ENCODE data around the gene DOC2B. TPM values are rescaled to one million over a fixed set of nuclear protein-coding genes. Genes with fewer than 3 reads are reported as not detected.
"Not testable (repeated sequence)": the region's sequence is repeated elsewhere in the genome, so short reads cannot be mapped to it uniquely, and the experiment has no call there.

The DOC2B gene
- total RNA-seq, 4 donors from 2014 or later: 10.4 to 18.0 (median 14.6) TPM

- Histone ChIP-seq H3K4me3 (no peak overlapping the region), H3K4me1 (no peaks in the 10 kb centered on the region), H3K27me3 (peaks cover 0 to 34% (median 0%) of the 10 kb centered on the region in 4 donors), H3K27ac (replicated peaks in 1 of 4) (no peak overlapping the region), H3K36me3 (peaks cover 0 to 9% (median 0%) of the 10 kb centered on the region in 4 donors), H3K9me3 (no peaks in the 10 kb centered on the region)
- WGBS: 83% methylated on average over 5 of the region's 8 CpGs
- intact Hi-C loops (cut with DNase I): no loop called here
- TF ChIP-seq POLR2AphosphoS5 (IDR thresholded peaks at IDR 0.05) (no peak), POLR2A (IDR thresholded peaks at IDR 0.05; ENCODE audit: low read depth) (no peak), CTCF (IDR thresholded peaks at IDR 0.05) (no peak)
- no peak for DNase-seq (ENCODE audit: extremely low spot score)
Observed at GRCh38 chr17:208429-208828, 27.0 kb upstream of the DOC2B start.

GRCh38 chr17:207775-208174 lies 26.3 kb upstream of the DOC2B start:
- intact Hi-C loops (cut with DNase I): no loop called here
- WGBS: 89% methylated on average over 8 of the region's 8 CpGs
- TF ChIP-seq EP300 (IDR thresholded peaks at IDR 0.05): no peak
- TF ChIP-seq POLR2A (IDR thresholded peaks at IDR 0.05; ENCODE audit: low read depth): no peak
- no peak for TF ChIP-seq CTCF (IDR thresholded peaks at IDR 0.05)
- Histone ChIP-seq H3K9me3 (no peaks in the 10 kb centered on the region), H3K27me3 (peaks cover 0 to 34% (median 0%) of the 10 kb centered on the region in 4 donors), H3K4me3 (no peak overlapping the region), H3K36me3 (peaks cover 0 to 9% (median 0%) of the 10 kb centered on the region in 4 donors), H3K4me1 (no peaks in the 10 kb centered on the region), H3K27ac (replicated peaks in 1 of 4) (no peak overlapping the region)
- DNase-seq (ENCODE audit: extremely low spot score): no peak

- Histone ChIP-seq H3K36me3 (peaks cover 0 to 6% (median 0%) of the 10 kb centered on the region in 4 donors), H3K4me1 (no peaks in the 10 kb centered on the region), H3K4me3 (no peak overlapping the region), H3K27ac (replicated peaks in 1 of 4) (no peak overlapping the region), H3K9me3 (no peaks in the 10 kb centered on the region), H3K27me3 (peaks cover 0 to 41% (median 0%) of the 10 kb centered on the region in 4 donors)
- no peak for DNase-seq (ENCODE audit: extremely low spot score)
- 95% methylated on average over 24 of the region's 37 CpGs for WGBS
- TF ChIP-seq POLR2A (IDR thresholded peaks at IDR 0.05; ENCODE audit: low read depth) (no peak), EP300 (IDR thresholded peaks at IDR 0.05) (no peak), POLR2AphosphoS5 (IDR thresholded peaks at IDR 0.05) (no peak), CTCF (IDR thresholded peaks at IDR 0.05) (no peak)
- intact Hi-C loops (cut with DNase I): no loop called here
Observed at GRCh38 chr17:206941-207560, 25.6 kb upstream of the DOC2B start.

GRCh38 chr17:206484-206883 lies 25.0 kb upstream of the DOC2B start:
- H3K9me3 ChIP-seq; H3K27ac ChIP-seq (replicated peaks in 1 of 4); H3K36me3 ChIP-seq; H3K4me3 ChIP-seq; H3K4me1 ChIP-seq; intact Hi-C loops (cut with DNase I); DNase-seq (ENCODE audit: extremely low spot score): not testable (repeated sequence)
- WGBS: 91% methylated on average over 27 of the region's 27 CpGs
- peaks cover 0 to 44% (median 0%) of the 10 kb centered on the region in 4 donors for H3K27me3 ChIP-seq

GRCh38 chr17:205817-206216 lies 24.4 kb upstream of the DOC2B start:
- no peak for DNase-seq (ENCODE audit: extremely low spot score)
- no peaks in the 10 kb centered on the region for H3K9me3 ChIP-seq
- intact Hi-C loops (cut with DNase I): no loop called here
- H3K4me3 ChIP-seq: no peak overlapping the region
- peaks cover 0 to 1% (median under 1%) of the 10 kb centered on the region in 4 donors for H3K4me1 ChIP-seq
- WGBS: 100% methylated on average over 1 of the region's 6 CpGs
- no peak overlapping the region for H3K27ac ChIP-seq (replicated peaks in 1 of 4)
- TF ChIP-seq POLR2AphosphoS5 (IDR thresholded peaks at IDR 0.05): no peak
- no peak for TF ChIP-seq POLR2A (IDR thresholded peaks at IDR 0.05; ENCODE audit: low read depth)
- TF ChIP-seq EP300 (IDR thresholded peaks at IDR 0.05): no peak
- TF ChIP-seq CTCF (IDR thresholded peaks at IDR 0.05): no peak
- H3K27me3 ChIP-seq: peaks cover 0 to 44% (median 0%) of the 10 kb centered on the region in 4 donors
- H3K36me3 ChIP-seq: no peaks in the 10 kb centered on the region

All from esophagus muscularis mucosa (tissue), 4 donors.